HG02623 (cell line): ENCODE data around the gene CCDC61.

Experiments
- ATAC-seq: cut with Tn5 transposase; IDR thresholded peaks from one replicate; pipeline ENCODE4 v1.9.1; 2021; ENCODE audit warnings: moderate library complexity; ENCODE audit not compliant: unreplicated experiment

The CCDC61 gene

GRCh38 chr19:46036744-46037128 is 41.5 kb downstream of the CCDC61 start:
- ATAC-seq: no peak

DNA sequence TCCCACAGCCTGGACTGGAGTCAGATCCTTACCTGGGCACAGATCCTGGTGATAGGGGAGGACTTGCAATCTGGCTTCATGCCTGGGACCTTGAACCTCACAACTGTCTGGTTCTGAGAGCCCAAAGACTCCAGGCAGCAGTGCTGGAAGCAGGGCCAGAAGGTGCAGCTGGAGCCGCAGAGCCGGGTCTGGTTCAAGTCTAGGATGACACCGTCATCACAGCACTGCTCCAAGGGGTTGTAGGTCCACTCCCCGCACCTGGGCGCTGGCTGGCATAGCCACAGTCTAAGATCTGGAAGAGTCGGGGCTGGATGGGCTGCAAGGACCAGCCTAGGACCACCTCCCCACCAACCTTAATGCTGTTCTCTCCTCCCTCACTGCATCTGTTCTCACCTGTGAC is 44.9 kb downstream of the CCDC61 start:
- no peak for ATAC-seq

DNA sequence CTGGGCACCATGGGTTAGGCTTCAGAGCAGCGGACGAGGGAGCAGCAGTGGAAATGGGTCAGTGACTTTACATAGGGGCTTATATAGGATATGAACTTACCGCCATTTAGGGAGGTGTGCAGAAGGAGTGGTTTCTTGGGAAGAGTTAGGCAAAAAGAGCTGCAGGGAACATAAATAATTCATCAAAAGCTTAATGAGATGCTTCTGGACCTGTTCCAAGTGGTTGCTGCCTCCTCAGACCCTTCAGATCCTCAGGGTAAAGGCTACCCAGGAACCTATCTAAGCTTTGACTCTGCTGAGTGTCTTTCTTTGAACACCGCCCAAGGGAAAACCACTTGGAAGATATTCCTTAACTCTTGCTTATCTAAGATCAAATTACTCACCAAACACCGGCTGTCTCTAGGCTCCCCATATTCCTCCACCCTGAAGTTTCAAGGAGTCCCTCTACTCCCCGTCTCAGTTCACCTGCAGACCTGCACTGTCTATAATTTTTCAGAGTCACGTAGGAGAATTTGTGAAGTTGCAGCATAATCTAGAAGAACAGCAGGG is 45.8 kb downstream of the CCDC61 start, which contains the start of gene IGFL4:
Gene IGFL4 (minus strand): TSS at position 51 of the 549 bp plus-strand sequence. CDS start 40 bp downstream, at position 11.
- no peak for ATAC-seq

DNA sequence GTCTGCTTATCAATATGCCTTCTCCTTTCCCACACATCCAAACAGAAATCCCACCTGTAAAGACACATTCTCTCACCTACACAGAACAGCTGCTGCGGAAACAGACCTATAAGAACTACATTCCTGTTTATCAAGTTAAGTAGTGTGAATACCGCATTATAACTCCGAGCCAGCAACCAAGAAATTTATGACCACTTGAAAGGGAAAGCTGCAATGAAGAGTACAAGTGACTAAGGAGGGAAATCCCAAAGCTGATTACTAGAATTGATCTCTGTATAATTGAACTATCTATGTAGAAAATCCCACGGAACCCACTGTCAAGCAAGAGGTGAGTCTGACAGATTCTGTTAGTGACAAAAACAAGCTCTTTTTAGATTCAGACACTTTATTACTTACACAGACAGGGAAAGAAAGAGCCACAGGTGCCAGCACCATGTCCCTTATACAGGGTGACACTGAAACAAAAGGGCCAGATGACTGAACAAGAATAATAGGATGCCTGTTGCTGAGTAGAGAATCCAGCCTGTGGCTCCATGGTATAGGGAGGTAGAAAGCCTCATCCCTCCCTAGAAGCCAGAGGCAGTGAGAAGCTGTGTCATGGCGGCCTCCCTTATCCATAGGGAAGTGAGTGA is 47.1 kb downstream of the CCDC61 start:
- no peak for ATAC-seq

DNA sequence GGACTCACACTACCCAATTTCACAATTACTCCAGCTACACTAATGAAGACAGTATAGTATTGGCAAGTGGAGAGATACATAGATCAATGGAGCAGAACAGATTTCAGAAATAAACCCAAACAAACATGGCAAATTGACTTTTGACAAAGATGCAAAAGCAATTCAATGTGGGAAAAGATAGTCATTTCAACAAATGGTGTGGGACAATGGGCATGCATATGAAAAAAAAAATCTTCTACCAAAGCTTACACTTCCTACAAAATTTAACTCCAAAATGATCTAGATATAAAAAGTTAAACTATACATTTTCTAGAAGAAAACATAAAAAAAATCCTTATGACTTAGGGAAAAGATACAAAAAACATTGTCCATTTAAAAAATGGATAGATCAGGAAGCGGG is 48.3 kb downstream of the CCDC61 start:
- no peak for ATAC-seq

- ATAC-seq: no peak
Measured at GRCh38 chr19:46049597-46049996, 54.3 kb downstream of the CCDC61 start.

DNA sequence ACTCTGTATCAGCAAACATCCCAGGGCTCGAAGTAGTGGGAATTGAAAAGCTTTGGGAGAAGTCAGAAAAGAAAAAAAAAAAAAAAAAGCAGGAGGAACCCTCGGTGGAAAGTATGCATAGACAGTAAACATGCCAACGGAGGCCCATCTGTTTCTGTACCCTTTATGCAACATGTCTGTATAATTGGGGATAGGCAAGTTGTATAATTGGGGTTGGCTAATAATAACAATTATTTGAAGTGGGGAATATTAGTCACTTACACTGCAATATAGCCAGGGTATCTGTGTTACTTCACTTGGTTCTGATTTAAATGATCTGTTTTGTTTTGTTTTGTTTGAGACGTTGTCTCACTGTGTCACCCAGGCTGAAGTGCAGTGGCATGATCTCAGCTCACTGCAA is 57.6 kb downstream of the CCDC61 start:
- ATAC-seq: no peak

DNA sequence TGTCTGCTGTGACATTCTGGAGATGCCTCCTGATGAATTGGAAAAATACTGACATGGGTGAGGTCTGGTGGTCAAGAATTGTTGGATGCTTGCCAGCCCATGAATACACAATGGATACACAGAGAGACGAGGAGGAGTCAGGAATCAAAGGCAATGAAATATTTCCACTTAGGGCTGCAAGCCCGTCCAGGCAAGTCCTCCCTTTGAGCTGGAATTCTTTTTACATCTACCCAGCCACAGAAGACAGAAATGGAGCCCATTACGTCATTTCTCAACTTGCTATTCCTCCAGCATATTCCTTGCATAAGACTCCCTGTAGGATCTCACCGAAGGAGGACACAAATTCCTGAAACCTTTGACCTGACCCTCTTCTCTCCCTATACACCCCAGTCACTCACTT is 61.3 kb downstream of the CCDC61 start:
- ATAC-seq: no peak

DNA sequence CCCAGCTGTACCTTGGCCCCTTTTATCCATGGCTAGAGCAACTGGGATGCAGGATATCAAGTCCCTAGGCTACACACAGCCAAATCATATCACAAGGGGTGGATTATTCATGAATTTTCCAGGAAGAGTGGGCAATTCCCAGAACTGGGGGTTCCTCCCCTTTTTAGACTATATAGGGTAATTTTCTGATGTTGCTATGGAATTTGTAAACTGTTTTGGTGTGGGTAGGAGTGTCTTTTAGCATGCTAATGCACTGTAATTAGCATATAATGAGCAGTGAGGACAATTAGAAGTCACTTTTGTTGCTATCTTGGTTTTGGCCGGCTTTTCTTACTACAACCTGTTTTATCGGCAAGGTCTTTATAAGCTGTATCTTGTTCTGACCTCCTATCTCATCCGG is 63.5 kb downstream of the CCDC61 start:
- no peak for ATAC-seq

- no peak for ATAC-seq
Measured at GRCh38 chr19:46060012-46060411, 64.7 kb downstream of the CCDC61 start.

GRCh38 chr19:46063201-46063600 is 67.9 kb downstream of the CCDC61 start:
- no peak for ATAC-seq

DNA sequence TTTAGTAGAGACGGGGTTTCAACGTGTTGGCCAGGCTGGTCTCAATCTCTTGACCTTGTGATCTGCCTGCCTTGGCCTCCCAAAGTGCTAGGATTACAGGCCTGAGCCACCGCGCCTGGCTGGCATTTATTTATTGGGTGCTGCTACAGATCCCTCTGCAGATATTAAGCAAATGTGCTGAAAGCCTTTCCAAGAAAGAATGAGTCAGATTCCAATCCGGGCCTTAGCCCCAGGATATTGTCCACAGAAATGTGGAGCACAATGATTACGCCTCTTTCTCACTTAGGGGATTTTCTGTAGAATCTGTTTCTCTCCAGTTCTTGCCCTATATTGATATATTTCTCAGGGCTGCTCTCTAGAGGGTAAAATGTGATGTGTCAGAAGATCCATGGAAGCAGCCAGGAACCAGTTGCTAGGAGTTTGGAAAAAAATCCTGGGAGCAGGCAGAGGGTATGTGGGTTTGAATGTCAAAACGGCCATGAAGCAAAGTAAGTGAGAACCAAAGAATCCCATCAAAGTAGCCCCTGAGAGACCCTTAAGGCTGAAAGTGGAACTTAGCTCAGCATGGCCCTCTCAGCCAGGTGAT is 70.3 kb downstream of the CCDC61 start:
- no peak for ATAC-seq

- no peak for ATAC-seq
Measured at GRCh38 chr19:46066471-46066870, 71.2 kb downstream of the CCDC61 start.

GRCh38 chr19:46067691-46068090 is 72.4 kb downstream of the CCDC61 start:
- no peak for ATAC-seq
